Subcutaneous adipose tissue (tissue), 4 donors: ENCODE measurements around the gene ZNF580. TPM values are rescaled to one million over a fixed set of nuclear protein-coding genes. Genes with fewer than 3 reads are reported as not detected.

Experiments used
- total RNA-seq, 4 donors: library from RNA; depleted of rRNA; stranded (reverse); fragments of >200 nt; gene quantifications; one replicate each; pipeline ENCODE4 v1.1.0, GENCODE V29; 2016
- TF ChIP-seq, protein P1 (sequence below): fragments of 450-650 bp; IDR thresholded peaks from one replicate; pipeline ENCODE4 v1.5.1; 2016; ENCODE audit warnings: low read depth, mild to moderate bottlenecking, control low read depth, antibody characterized with exemption, moderate library complexity

Gene ZNF580, protein sequence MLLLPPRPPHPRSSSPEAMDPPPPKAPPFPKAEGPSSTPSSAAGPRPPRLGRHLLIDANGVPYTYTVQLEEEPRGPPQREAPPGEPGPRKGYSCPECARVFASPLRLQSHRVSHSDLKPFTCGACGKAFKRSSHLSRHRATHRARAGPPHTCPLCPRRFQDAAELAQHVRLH
- 10 to 100 TPM in 3 of 4 donors, 1 to 10 TPM in 1; 5.9 to 35.4 (median 12.3) TPM for total RNA-seq

DNA sequence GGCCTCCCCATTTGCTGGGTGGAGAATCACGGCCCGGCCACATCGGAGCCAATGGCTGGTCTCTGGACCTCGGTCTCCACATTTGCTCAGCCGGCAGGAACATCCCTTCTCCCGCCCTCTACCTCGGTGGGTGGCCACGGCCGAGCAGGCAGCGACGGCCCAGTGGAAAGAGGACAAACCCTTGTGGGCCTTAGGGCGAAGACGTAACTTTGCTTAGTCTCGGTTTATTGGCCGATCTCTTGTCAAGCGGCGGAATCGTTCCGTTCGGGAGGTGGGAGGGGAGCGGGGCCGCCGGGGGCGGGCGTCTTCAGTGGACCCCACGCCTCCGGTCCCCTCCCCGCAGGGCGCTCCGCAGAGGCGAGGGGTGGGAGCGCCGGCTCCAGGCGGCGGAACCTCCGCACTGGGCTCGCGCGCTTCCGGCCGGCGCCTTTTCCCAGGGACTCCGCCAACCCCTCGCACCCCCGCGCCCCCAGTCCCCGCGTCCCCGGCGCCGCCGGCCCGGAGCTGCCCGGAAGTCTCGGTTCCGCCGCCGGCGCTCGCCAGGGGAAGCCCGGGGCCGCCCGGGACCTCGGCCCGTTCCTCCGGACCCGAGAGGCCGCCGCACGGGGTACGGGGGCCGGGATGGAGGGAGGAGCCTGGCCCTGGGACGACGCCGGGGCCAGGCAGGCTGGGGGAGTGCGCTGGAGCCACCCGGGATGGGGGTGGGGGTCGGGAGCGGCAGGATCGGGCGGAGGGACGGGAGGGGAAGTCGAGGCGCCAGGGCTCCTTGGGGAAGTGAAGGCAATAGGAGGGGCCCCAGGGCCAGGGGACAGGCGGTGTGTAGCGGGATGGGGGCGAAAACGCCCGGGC is at the start of gene ZNF580:
Gene ZNF580 (plus strand): TSS at position 426 of the 849 bp plus-strand sequence. CDS start 1,507 bp downstream, outside the sequence.
- TF ChIP-seq, protein P1, sequence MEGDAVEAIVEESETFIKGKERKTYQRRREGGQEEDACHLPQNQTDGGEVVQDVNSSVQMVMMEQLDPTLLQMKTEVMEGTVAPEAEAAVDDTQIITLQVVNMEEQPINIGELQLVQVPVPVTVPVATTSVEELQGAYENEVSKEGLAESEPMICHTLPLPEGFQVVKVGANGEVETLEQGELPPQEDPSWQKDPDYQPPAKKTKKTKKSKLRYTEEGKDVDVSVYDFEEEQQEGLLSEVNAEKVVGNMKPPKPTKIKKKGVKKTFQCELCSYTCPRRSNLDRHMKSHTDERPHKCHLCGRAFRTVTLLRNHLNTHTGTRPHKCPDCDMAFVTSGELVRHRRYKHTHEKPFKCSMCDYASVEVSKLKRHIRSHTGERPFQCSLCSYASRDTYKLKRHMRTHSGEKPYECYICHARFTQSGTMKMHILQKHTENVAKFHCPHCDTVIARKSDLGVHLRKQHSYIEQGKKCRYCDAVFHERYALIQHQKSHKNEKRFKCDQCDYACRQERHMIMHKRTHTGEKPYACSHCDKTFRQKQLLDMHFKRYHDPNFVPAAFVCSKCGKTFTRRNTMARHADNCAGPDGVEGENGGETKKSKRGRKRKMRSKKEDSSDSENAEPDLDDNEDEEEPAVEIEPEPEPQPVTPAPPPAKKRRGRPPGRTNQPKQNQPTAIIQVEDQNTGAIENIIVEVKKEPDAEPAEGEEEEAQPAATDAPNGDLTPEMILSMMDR, result no peak

DNA sequence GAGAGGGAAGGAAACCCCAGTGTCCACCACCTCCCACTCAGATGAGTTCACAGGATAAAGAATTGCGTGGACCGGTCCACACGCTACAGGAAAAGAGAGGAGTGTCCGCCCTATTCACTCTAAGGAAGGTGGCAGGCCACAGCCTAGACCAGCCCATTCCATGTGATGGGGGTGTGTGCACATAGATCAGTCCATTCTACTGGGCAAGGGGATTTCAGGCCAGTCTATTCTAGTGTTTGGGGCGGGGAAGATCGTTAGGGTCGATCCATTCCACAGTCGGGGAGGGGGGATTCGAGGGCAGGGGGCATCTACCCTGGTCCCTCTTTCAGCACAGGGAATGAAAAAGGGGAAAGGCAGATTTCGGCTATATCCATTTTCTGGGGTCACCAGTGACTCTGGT is 49.2 kb upstream of the ZNF580 start:
- TF ChIP-seq, protein P1, result no peak

DNA sequence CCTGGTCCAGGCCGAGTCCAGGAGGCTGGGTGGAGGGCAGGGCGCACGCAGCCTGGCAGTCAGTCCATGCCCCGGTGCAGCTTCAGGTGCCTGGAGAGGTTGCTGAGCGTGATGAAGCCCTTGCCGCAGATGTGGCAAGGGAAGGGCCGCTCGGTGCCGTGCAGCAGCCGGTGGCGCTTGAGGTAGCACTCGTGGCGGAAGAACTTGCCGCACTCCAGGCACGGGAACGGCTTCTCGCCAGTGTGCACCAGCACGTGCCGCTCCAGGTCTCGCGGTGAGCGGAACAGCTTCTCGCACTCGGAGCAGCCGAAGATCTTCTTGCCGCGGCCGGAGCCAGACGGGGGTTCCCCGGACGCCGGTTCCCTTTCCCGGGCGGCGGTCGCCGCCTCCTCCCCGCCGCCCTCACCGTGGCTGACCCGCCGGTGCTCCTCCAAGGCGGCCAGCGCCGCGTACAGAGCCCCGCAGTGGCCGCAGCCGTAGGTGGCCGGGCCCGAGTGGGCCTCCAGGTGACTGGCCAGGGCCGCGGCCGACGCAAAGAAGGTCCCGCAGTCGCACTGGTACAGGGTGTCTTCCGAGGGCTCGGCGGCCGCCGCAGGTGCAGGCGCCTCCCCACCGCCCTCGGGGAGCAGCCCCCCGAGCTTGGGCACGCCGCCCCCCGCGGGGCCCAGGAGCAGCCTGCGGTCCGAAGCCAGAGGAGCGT is 48.3 kb upstream of the ZNF580 start:
- TF ChIP-seq, protein P1, result no peak

DNA sequence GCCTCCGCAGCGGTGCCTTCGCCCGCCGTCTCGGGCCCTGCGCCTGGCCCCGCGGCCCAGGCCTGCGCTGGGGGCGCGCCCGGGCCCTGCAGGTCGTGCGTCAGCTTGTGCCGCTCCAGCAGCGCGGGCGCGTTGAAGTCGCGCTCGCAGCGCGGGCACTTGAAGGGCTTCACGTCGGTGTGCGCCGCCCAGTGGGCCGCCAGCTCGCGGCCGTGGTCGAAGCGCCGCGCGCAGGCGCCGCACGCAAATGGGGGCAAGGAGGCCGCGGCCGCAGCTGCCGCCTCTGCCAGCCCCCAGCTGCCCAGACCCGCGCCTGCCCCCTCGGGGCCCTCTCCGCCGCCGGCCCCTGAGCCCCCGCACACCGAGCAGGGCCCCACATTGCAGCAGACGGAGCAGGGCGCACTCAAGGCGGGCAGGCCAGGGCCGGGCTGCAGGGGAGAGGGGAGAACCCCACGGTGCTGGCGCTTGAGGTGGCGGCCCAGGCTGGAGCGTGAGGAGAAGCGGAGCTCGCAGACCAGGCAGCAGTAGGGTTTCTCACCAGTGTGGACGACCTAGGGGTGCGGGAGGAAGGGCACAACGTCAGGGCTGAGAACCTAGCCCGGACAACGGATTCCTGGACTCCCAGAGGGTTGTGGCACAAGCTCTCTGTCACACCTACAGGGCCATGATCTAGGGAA is 47.6 kb upstream of the ZNF580 start:
- TF ChIP-seq, protein P1, result no peak

DNA sequence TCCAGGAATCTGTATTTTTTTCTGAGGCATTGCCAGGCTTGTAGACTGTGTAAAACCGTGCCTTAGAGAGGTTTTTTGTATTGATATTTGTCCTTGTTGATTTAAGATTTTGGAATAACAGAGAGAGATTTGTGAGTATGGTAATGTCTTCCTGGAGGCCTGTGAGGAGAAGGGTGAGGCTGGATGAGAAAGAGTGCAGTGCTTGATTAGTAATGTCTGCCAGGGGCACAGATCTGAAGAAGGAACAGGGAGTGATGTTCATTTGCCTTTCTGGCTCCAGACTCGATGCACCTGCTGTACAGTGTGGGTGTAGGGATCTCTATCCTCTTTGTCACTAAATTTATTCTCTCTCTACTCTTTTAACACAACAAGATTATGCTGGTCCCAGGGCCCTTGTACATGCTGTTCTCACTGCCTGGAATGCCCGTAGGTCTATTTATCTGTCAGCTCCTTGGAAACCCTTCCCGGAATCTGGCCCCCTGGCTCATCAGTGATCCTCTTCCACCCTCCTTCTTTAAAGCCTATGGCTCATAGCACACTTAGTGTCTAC is 45.7 kb upstream of the ZNF580 start:
- TF ChIP-seq, protein P1, result no peak

DNA sequence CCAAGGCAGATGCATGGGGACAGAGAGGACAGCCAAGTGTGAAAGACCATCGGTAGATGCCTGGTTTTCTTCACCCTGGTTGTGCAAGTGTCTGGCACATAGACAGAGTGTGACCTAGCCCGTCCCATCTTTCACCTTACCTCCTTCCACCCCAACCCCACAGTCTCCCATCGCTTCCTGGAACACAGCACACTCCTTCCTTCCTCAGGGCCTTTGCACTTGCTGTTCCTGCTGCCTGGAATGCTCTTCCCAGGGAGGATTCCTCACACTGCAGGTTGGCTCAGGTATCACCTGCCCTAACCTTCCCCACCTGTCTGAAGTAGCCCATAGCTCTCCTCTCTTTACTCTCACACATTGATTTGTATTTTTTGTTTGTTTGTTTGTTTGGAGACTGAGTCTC is 44.5 kb upstream of the ZNF580 start:
- TF ChIP-seq, protein P1, result no peak
